ENCODE results near the gene CHRD. TPM values are rescaled to one million over a fixed set of nuclear protein-coding genes. Genes with fewer than 3 reads are reported as not detected.

The CHRD gene
- total RNA-seq, 2 experiments from 2014 or later: not detected

Other genes with a start within 250 kb of the CHRD start
- 10 to 100 TPM; 52.2 to 61.6 TPM for gene EIF2B5, start 244.7 kb upstream of the CHRD start, total RNA-seq
- gene DVL3, start 224.7 kb upstream of the CHRD start, total RNA-seq: 10 to 100 TPM; 42.6 to 44.2 TPM
- gene AP2M1, start 205.2 kb upstream of the CHRD start, total RNA-seq: 100 to 1,000 TPM; 218 to 230 TPM
- gene ABCF3, start 193.9 kb upstream of the CHRD start, total RNA-seq: 10 to 100 TPM; 57.6 to 60.2 TPM
- gene VWA5B2, start 150.5 kb upstream of the CHRD start, total RNA-seq: not detected
- 10 to 100 TPM; 38.7 to 48.2 TPM for gene ALG3, start 131.1 kb upstream of the CHRD start, total RNA-seq
- gene EEF1AKMT4, start 130.4 kb upstream of the CHRD start, total RNA-seq: 1 to 10 TPM; 4.1 to 6.7 TPM
- under 1 TPM; 0.20 to 0.37 TPM for gene CAMK2N2, start 118.5 kb upstream of the CHRD start, total RNA-seq
- not detected for gene ECE2, start 104.0 kb upstream of the CHRD start, total RNA-seq
- 100 to 1,000 TPM; 193 to 258 TPM for gene PSMD2, start 80.8 kb upstream of the CHRD start, total RNA-seq
- gene EIF4G1, start 65.4 kb upstream of the CHRD start, total RNA-seq: 100 to 1,000 TPM; 348 to 471 TPM
- gene FAM131A, start 42.5 kb upstream of the CHRD start, total RNA-seq: 1 to 10 TPM; 3.1 to 4.5 TPM
- 1 to 10 TPM; 3.4 to 4.1 TPM for gene CLCN2, start 18.4 kb upstream of the CHRD start, total RNA-seq
- gene POLR2H, start 18.3 kb upstream of the CHRD start, total RNA-seq: 100 to 1,000 TPM in 1 of 2 experiments, 10 to 100 TPM in 1; 84.3 to 104 TPM
- gene THPO, start 1.8 kb upstream of the CHRD start, total RNA-seq: not detected
- not detected for gene EPHB3, start 181.7 kb downstream of the CHRD start, total RNA-seq